Kidney (tissue), 14 donors: Measurements from ENCODE around the gene LILRA6. TPM values are rescaled to one million over a fixed set of nuclear protein-coding genes. Genes with fewer than 3 reads are reported as not detected.
"Not testable (repeated sequence)": the region's sequence is repeated elsewhere in the genome, so short reads cannot be mapped to it uniquely, and the experiment has no call there.

Source experiments
- DNase-seq, 5 donors: peaks; one replicate each; pipeline ENCODE4 v3.0.0-alpha.2; 2013 to 2020
- FAIRE-seq: peaks from 2 replicates; lab custom pipeline; 2012; peaks lifted over from hg19 to GRCh38; lab: Jason Lieb, UNC
- H3K27ac ChIP-seq, 2 donors: one replicate each; pipeline ENCODE4 v1.7.0; 2013; ENCODE audit warnings: low read depth in 2 of 2, low read length in 2 of 2, inconsistent platforms in 1 of 2
- H3K27me3 ChIP-seq: one replicate; pipeline ENCODE4 v1.7.1; 2013; ENCODE audit warnings: low read length, inconsistent platforms; ENCODE audit not compliant: control insufficient read depth, insufficient read depth
- H3K36me3 ChIP-seq, 3 donors: one replicate each; pipeline versions ENCODE4 v1.7.0 to v1.7.1; 2013; ENCODE audit warnings: low read length in 3 of 3, control low read depth in 1 of 3, inconsistent platforms in 1 of 3; ENCODE audit not compliant: insufficient read depth in 3 of 3, control insufficient read depth in 2 of 3
- H3K4me1 ChIP-seq, 3 donors: one replicate each; pipeline versions ENCODE4 v1.7.0 to v1.7.1; 2013; ENCODE audit warnings: low read length in 3 of 3, inconsistent platforms in 1 of 3, low read depth in 1 of 3; ENCODE audit not compliant: control insufficient read depth in 2 of 3, insufficient read depth in 2 of 3
- H3K4me3 ChIP-seq, 3 donors: one replicate each; pipeline versions ENCODE4 v1.7.0 to v1.8.1; 2013; ENCODE audit warnings: low read length in 3 of 3, control low read depth in 1 of 3, inconsistent platforms in 1 of 3
- H3K9ac ChIP-seq, 3 donors: one replicate each; pipeline versions ENCODE4 v1.7.0 to v1.7.1; 2013; ENCODE audit warnings: low read length in 3 of 3, control low read depth in 1 of 3, inconsistent platforms in 1 of 3
- H3K9me3 ChIP-seq, 3 donors: one replicate each; pipeline versions ENCODE4 v1.7.0 to v1.7.1; 2013; ENCODE audit warnings: low read length in 3 of 3, control low read depth in 1 of 3, inconsistent platforms in 1 of 3; ENCODE audit not compliant: control insufficient read depth in 2 of 3, insufficient read depth in 1 of 3
- CTCF ChIP-seq: IDR thresholded peaks from 3 replicates; pipeline ENCODE4 v1.5.1; 2012; ENCODE audit warnings: mild to moderate bottlenecking, moderate library complexity, borderline replicate concordance; ENCODE audit not compliant: insufficient read depth; ENCODE audit errors: extremely low read depth
- intact Hi-C: fragments of 100-400 bp; cut with DNase I; formaldehyde crosslinking; loops from one replicate; pipeline ENCODE4 v1.11.1; 2022
- polyA plus RNA-seq: library from polyadenylated mRNA; stranded (reverse); fragments of 350-450 nt; fragmentation: Illumina TruSeq; extraction: RNeasy Lipid Tissue Mini Kit (QIAGEN cat#74804); gene quantifications from one replicate; pipeline ENCODE4 v1.2.3, GENCODE V29; 2014; ENCODE audit warnings: low read depth, low replicate concordance; ENCODE audit not compliant: insufficient read depth
- total RNA-seq: library from RNA; stranded (reverse); fragmentation: NEBNext Ultra II Directional; extraction: Animal tissue kit (Norgen Biotek cat#: 25700); gene quantifications from one replicate; pipeline ENCODE4 v1.2.1, GENCODE V29; 2021
- donor health status: control.
- donor health status: control.
- donor health status: control.
- donor health status: control.
- donor health status: control.
- donor health status: DM: yes; HTN: yes; CAD: no.
- donor health status: Normal renal cell carcinoma (clear cell type).

Gene LILRA6
- total and polyA plus RNA-seq, 2 donors from 2014 or later: 2.9 TPM; not detected in 1

- no peak for TF ChIP-seq CTCF
- intact Hi-C loops: no loop called here
- Histone ChIP-seq H3K27ac (no peak overlapping the region), H3K4me1 (no peaks in the 10 kb centered on the region), H3K36me3 (no peaks in the 10 kb centered on the region), H3K27me3 (no peaks in the 10 kb centered on the region), H3K9me3 (no peaks in the 10 kb centered on the region), H3K9ac (no peak overlapping the region), H3K4me3 (no peak overlapping the region)
- FAIRE-seq: no peak
- DNase-seq: no peak
These were observed 36.9 kb upstream of the LILRA6 start for GRCh38 chr19:54279406-54279962.

- H3K4me3 ChIP-seq, H3K9me3 ChIP-seq, H3K36me3 ChIP-seq, DNase-seq, H3K27me3 ChIP-seq, H3K4me1 ChIP-seq, H3K9ac ChIP-seq, FAIRE-seq, H3K27ac ChIP-seq, intact Hi-C loops: not testable (repeated sequence)
These were observed 36.1 kb upstream of the LILRA6 start for GRCh38 chr19:54278571-54279195.

- H3K36me3 ChIP-seq, DNase-seq, FAIRE-seq, H3K9me3 ChIP-seq, H3K9ac ChIP-seq, H3K27me3 ChIP-seq, H3K27ac ChIP-seq, H3K4me1 ChIP-seq, H3K4me3 ChIP-seq, intact Hi-C loops: not testable (repeated sequence)
These were observed 35.5 kb upstream of the LILRA6 start for GRCh38 chr19:54278056-54278455.

- not testable (repeated sequence) for DNase-seq, H3K9me3 ChIP-seq, H3K27me3 ChIP-seq
These were observed 34.6 kb upstream of the LILRA6 start for GRCh38 chr19:54277111-54277615.

GRCh38 chr19:54275951-54276350 is 33.4 kb upstream of the LILRA6 start:
- no peak overlapping the region for H3K27ac ChIP-seq
- no peak overlapping the region for H3K4me3 ChIP-seq
- H3K9me3 ChIP-seq: no peaks in the 10 kb centered on the region
- no peak overlapping the region for H3K9ac ChIP-seq
- TF ChIP-seq CTCF: no peak
- no peaks in the 10 kb centered on the region for H3K27me3 ChIP-seq
- H3K4me1 ChIP-seq: no peaks in the 10 kb centered on the region
- intact Hi-C loops: no loop called here
- no peaks in the 10 kb centered on the region for H3K36me3 ChIP-seq
- no peak for DNase-seq
- no peak for FAIRE-seq

More at GRCh38 chr19:54277111-54277615, 34.6 kb upstream of the LILRA6 start:
- H3K4me3 ChIP-seq, intact Hi-C loops, H3K36me3 ChIP-seq, H3K27ac ChIP-seq, H3K4me1 ChIP-seq, FAIRE-seq, H3K9ac ChIP-seq: not testable (repeated sequence)

- intact Hi-C loops, H3K9me3 ChIP-seq, H3K9ac ChIP-seq, FAIRE-seq, H3K27me3 ChIP-seq, H3K27ac ChIP-seq, DNase-seq, H3K4me3 ChIP-seq, H3K36me3 ChIP-seq, H3K4me1 ChIP-seq: not testable (repeated sequence)
These were observed 31.9 kb upstream of the LILRA6 start for GRCh38 chr19:54274516-54274915.
